CD4-positive, alpha-beta T cell treated with Interferon gamma for 1 hour (primary cell): ENCODE data around the gene CNIH2.
"Not testable (repeated sequence)": the region's sequence is repeated elsewhere in the genome, so short reads cannot be mapped to it uniquely, and the experiment has no call there.

ENCODE experiments used
- DNase-seq: peaks from one replicate; pipeline ENCODE4 v3.0.0-alpha.2; 2020

The CNIH2 gene

DNA sequence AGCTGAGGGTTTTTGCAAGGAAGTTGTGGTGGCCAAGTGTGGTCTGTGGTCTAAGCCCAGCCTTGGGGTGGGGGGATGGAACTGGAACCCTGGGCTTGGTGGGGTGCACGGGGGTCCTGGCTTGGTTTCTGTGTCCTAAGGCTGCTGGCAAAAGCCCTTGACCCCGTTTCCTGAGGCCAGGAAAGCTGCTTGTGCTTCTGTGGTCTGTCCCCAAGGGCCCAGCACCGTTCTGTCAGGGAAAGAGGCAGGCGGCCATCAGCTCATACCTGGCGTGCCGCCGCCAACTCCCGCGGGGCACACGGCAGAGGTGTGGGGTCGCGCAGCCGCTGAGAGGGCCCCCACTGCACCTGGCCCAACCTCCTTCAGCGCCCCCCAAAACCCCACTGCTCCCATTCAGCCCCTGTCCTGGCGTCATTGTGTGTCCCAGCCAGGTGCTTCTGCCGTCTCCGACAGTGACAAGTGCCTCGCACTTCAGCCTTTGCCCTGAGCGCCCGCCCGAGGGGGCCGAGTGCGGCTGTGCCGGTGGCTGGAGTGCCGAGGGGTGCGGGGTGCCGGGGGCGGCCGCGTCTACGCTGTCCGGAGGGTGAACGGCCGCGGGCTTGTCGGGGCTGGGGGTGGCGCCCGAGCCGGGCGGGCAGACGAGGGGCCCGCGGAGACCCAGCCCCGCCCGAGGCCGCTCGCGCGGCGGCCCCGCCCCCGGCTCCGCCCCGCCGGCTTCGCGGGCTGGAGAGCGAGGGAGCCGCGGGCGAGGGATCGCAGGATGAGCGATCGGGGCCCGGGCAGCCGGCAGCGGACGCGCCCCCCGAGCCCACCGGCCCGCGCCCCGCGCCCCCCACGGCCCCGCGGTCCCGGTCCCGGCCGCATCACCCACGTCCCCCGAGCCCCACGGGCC lies at the start of gene CNIH2:
Gene CNIH2, plus strand, starts transcription at position 705 of the 892 bp plus-strand sequence. CDS start 282 bp downstream, outside the sequence.
- DNase-seq = peak; percentile 35

DNA sequence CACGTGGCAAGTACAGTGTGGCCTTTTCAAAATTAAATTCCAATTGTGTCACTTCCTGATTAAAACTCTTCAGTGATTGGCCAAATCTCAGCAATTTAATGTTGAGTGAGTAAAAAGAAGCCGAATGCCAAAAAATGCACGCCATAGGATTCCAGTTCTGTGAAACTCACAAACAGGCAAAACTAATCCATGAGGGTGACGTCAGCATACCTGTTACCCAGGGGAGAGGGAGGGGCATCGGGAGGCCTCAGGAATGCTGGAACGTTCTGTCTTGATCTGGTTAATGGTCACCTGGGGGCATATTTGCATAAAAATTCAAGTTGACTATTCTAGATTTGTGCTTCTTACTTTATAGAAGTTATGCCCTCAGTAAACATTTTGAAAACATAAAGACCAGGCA lies 49.5 kb upstream of the CNIH2 start:
- no peak for DNase-seq

DNA sequence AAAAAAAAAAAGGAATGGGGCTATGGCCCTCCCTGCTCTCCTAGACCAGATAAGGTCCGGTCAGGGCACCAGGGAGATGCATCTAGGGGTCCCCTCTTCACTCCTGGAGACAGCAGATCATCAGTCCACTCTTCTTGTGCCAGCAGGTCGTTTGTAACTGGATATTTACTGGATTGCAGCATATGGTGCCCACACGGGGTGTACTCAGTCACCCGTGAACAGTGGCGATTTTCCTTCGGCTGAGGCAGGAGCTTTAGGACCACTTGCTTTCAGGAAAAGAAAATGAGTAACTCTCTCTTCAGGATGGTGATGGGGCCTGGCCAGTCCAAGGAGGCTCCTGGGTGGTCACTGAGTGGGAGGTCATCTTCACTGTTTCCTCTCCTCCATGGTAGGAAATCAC lies 47.8 kb upstream of the CNIH2 start:
- DNase-seq = no peak

DNA sequence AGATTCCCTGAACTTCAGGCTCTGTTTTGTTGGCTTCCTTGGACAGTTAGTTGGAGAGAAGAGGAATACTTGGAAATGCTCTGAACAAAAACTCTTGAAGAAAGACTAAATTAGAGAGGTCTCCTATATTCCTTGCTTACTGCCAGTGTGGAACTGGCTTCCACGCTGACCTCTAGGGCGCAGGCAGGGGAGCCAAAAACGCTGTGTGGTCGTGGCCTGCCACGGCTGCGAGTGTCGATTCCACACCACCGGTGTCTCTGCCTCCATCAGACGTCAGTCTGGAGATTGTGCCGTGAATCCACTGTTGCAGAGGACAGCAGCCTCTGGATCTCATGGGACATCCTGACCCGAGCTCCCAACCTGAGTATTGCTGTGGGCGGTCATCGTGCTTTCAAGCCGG lies 47.0 kb upstream of the CNIH2 start:
- DNase-seq = no peak

DNA sequence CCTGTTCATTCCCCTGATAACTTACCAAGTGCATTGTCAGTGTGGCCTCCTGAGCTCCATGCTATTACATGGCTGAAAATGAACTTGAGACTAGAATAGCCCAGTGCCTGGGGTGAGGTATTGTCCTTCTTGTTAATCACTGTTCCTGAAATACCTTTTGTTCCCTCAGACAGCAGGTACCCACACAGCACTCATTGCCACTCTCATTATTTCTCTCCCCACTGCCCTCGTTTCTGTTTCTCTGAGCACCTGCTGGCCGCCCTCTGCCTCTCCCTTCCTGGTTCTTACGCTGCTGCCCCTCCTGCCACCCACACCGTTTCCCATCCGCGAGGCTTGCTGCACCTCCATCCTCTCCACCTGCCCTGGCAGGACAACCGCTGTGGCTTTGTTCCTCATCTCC lies 46.4 kb upstream of the CNIH2 start:
- no peak for DNase-seq

DNA sequence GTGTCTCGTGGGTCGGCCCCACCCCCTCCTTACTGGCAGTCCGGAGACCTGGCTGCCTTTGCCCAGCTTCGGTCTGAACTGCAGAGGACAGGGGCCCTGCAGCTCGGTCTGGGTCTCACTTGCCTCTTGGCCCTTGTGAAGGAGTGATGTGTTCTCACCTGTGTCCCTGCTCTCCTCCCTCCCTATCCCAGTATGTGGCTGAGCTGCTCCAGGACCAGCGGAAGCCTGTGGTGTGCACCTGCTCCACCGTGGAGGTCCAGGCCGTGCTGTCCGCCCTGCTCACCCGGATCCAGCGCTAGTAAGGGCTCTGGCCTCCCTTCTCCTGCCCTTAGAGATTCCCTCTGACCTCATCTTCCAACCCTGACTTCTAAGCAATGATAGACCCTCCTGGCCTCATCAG lies 45.2 kb upstream of the CNIH2 start:
- no peak for DNase-seq

DNA sequence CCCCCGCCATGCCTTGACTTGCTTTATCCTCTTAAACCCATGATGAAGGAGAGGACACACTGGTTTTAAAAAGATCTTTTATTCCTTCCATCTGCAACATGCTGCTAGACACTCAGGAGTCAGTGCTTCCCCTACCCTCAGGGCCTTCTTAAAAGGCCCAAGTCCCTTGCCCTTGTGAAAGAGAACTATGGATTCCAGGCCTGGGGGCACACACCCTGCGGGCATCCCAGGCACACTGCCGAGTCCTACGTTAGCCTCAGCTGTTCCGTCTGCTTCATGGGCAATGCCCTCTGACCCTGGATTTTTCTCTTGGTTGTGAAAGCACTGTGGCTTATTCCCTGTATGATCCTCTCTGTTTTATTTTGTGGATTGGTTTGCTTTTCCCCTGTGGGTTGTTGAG lies 44.7 kb upstream of the CNIH2 start:
- no peak for DNase-seq

DNA sequence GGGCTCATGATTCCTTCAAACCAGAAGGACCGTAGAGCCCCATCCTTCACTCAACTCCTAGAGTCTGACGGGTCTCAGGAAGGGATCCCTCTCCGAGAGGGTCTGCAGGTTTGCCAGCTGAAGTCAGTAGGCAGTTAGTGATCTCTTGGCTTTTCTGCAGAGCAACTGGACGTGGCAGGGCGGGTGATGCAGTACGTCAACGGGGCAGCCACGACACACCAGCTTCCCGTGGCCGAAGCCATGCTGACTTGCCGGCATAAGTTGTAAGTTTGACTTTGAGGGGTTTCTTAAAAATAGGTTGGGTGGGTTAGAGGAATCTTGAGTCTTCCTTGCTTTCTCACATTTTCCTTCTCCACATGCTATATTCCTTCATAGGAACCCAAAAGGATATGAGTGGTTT lies 42.8 kb upstream of the CNIH2 start:
- DNase-seq = no peak

DNA sequence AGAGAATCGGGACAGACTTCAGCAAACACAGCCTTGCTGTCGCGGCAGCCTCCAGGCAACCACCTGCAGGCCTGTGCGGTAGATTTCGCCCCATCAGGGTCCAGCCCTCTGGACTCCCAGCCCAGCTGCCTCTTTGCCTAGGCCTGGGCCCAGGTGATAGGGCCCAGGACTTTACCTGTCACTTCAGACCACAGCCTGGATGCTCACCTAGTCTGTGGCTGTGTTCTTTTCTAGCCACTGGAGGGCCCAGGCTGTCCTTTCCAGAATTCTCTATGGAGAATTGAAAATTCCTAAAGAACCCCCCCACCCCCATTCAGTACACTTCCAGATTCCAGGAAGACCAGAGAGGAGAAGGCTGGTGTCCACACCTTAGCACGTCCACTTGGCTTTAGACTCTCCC lies 40.1 kb upstream of the CNIH2 start:
- no peak for DNase-seq

DNA sequence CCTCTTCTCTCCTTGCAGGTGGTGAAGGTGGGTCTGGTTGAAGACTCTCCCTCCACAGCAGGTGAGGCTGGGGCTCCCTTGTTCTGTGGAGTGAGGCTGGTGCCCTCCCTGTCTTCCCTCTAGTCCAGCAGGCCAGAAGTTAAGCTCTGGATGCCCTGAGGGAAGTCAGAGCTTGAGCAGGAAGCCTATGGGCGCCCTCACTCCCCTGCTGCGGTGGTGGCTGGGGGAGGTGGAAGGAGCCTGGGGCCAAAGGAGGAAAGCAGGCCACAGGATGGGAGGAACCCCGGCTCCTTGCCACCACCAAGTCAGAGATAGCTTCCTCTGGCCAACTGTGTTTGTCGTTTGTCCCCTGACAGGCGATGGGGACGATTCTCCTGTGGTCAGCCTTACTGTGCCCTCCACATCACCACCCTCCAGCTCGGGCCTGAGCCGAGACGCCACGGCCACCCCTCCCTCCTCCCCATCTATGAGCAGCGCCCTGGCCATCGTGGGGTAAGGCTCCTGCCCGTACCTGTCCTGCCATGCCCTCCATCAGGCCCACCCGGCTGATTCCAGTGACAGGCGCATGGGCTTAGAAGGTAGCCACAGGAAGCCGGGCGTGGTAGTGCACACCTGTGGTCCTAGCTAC lies 39.1 kb upstream of the CNIH2 start:
- no peak for DNase-seq

DNA sequence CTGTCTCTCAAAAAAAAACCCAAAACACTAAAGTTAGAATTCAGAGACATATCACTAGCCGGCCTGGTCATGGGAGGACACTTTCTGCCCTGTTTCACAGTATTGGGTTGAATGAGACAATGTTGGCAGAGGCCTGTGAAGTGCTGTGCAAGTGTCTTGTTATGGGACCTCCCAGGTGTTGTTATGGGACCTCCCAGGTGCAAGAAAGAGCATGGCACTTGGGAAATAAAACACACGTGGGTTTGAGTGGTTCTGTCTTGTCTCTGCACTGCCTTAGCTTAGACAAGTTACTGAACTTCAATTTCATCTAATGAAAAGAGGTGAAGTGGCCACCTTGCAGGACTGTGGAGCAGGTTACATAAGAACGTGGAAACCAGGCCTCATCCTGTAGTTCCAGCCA lies 38.5 kb upstream of the CNIH2 start:
- no peak for DNase-seq

DNA sequence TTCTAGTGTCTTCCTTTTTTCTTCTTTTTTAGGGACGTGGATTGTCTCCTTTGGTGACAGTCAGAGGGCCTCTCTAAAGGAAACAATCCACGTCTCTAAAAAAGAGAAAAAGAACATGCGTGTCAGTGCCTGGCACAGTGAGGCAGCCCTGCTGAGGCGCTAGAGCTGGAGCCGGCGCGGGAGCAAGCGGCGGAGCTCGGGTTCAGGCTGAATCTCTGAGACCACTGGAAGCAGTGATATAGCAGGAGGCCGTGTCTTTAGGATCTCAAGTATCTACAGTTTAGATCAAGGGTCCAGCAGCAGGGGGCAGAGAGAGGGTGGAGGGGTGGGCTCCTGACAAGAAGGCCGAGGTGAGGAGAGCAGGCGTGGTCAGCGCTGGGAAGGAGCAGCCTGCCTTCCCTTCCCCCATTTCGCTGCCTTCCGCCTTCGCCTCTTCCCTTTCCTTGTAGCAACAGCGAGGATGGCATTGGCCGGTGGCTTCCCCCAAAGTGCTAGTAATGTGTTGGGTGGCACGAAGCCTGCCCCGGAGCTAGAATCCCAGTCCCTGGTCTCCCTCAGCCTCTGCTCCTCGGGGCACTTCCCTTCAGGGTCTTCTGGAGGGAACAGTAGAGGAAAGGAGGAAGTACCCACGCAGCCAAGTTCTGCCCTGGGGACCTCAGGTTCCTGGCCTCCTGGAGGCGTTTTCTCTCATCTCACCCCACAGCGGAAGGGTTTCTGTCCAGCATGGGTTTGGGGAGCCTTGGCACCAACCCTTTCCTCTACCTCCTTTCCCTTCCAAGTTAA lies 37.8 kb upstream of the CNIH2 start:
- no peak for DNase-seq

DNA sequence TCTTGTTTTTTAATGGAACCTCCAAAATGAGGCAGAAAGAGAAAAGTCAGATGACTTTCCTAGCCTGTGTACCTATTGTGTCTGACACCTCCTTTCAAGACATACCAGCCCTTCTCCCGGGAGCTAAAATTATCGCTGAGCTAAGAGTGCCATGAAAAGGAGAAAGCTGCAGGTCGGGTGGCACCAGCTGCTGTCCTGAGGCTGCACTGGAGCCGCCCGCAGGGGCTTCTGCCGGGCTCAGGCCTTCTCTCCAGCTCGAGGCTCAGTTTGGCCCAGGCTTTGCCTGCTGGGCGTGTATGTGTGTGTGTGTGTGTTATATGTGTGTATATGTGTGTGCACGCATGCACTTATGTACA lies 37.2 kb upstream of the CNIH2 start:
- no peak for DNase-seq

DNA sequence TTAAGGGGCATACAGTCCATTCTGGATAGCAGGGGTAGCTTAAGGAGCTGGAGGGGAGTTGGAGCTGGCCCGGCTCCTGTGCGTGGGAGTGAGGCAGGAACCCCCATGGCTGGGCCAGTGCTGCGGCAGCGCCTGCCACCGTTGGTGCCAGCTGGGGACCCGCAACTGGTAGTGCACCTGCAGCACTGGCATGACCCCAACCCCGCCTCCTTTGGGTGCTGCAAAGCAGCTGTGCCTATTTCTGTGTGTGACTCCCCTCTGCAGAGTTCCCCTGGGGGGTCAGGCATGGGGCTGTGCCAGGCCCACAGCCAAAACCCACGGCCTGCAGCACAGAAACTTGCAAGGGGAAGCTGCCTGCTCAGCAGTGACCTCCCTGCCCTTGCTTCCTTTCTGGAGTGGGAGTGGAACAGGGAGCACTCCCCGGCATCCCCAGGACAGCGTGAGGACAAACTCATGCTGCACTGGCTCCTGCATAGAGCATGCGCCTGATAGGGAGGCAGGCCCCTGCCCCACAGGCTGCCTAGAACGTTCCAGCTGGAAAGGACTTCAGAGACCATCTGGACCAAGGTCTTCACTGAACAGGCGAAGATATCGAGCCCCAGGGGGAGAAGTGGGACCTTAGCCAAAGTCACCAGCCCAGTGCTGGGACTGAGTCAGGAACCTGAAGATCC lies 35.7 kb upstream of the CNIH2 start:
- no peak for DNase-seq

DNA sequence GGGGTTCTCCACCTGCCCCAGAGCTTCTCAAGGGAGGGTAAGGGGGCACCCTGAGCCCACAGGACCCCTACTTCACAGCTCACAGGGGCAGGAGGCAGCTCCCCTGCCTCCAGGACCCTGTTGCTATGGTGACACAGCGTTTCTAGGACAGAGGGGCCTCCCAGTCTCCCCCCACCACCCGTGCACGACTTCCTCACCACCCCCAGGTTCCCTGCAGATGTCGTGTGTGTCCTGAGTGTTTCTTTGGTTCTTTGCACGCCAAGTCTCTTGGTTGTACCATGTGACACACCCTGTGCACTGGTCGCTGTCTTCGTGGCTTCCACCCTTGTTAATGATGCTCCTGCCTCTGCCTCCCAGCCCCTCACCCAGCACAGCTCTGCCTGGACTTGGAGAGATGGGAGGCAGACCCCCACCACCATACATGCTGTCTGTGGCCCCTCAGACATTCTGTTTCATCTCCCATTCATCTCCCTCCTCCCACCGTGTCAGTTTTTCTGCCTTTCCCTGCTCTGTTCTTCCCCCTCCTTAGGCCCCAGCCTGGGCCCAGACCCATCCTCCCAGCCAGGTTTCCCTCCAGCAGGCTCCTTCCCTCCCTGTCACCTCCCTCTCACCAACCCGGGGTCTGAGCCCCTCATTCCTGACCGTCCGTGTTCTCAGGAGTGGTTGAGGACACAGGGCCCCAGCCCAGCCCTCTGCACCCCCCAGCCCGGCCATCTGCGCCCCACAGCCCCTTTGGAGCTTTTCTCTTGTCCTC lies 34.0 kb upstream of the CNIH2 start:
- no peak for DNase-seq

DNA sequence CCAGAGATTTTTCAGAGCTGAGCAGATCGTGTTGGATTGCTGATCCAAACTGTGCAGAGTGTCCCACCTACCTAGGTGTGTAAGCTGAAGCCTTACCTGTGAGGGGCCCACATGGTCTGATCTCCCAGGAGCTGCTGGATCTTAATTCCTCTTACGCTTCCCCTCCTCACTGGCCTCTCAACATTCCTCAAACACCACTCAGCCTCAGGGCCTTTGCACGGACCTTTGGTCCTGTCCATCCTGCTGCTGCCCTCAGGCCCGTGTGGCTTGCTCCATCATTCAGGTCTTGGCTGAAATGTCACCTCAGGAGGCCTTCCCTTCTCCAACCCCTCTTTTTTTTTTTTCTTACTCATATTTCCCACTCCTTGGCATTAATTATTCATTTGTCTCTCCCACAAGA lies 30.7 kb upstream of the CNIH2 start:
- no peak for DNase-seq

DNA sequence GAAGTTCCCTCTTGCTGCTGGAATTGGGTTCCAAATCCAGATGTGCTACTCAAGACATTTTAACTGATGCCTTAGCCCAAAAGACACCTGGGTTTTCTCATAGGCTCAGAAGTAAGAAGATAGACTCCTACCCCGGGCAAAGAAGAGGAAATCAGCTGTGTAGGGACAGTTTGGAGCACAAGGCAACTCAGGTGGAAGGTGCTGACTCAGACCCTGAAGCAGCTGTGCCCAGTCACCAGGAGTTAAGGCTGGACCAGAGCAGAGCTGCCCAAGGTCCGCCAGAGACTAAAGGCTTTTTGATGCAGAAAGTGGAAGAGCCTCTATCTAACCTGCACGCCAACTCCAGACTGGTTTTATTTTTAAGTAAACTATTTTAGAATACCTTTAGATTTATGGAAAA lies 30.2 kb upstream of the CNIH2 start:
- no peak for DNase-seq

DNA sequence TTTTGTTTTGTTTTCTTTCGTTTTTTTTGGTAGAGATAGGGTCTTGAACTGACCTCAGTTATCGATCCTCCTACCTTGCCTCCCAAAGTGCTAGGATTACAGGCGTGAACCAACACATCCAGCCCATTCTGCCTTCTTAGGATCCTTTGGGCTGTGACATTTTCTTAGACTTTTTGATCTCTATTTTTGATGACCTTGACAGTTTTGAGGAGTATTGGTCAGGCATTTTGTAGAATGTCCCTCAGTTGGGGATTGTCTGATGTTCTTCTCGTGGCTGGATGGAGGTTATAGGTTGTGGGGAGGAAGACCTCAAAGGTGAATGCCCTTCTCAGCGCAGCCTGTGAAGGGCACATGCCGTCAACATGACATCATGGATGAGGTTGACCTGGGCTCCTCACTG lies 29.1 kb upstream of the CNIH2 start:
- DNase-seq = no peak

DNA sequence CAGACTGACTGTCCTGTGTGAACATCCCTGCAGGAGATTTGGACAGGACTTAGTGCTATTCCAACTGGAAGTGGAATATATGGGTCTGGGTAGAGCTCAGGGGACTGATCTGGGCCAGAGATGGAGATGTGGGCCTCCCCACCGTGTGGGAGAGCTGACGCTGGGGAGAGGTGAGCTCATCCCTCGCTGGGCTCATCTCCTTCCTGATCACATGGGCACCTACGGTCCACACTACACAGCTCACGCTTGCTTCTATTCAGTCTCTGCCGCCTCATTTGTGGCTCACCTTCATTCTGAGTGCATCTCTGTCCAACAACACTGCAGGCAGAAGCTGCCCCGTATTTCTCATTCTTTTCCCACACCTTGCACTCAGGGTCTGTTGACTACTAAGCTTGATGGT lies 26.2 kb upstream of the CNIH2 start:
- no peak for DNase-seq

DNA sequence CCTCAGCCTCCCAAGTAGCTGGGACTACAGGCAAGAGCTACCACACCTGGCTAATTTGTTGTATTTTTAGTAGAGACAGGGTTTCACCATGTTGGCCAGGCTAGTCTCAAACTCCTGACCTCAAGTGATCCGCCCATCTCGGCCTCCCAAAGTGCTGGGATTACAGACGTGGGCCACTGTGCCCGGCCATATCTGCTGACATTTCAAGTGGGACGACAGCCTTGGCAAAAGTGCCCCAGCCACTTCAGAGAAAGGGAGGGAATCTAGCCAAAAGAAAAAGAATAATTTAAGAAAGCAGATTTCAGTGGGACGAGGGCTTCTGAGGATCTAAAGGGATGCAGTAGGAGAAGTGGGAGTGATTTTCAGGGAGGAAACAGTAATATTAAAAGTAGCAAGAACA lies 24.9 kb upstream of the CNIH2 start:
- not testable (repeated sequence) for DNase-seq

DNA sequence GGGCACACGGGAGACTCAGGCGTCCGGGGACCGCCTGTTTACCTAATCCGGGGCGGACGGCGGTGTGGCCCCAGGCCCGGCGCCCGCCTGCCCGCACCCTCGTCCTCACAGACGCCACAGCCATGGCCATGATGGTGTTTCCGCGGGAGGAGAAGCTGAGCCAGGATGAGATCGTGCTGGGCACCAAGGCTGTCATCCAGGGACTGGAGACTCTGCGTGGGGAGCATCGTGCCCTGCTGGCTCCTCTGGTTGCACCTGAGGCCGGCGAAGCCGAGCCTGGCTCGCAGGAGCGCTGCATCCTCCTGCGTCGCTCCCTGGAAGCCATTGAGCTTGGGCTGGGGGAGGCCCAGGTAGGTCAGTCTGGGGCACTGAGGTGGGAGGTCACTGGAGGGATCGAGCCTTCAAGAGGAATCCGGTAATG lies 19.5 kb upstream of the CNIH2 start:
- DNase-seq = no peak

DNA sequence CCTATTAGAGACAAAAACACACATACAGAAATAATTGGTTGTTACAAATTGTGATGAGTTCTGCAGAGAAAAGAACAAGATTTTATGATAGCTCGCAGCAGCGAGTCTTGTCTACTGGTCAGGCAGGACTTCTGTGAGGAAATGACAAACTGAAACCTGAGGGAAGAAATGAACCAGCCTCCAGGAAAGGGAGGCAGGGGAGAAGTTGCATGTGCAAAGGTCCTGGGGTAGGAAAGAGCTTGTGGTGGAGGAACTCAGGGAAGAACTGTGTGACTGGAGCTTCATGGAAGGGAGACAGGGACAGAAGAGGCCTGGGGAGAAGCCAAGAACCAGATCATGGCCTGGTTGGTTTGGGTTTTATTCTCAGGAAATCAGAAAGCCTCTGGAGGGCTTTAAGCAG lies 18.8 kb upstream of the CNIH2 start:
- DNase-seq = no peak

DNA sequence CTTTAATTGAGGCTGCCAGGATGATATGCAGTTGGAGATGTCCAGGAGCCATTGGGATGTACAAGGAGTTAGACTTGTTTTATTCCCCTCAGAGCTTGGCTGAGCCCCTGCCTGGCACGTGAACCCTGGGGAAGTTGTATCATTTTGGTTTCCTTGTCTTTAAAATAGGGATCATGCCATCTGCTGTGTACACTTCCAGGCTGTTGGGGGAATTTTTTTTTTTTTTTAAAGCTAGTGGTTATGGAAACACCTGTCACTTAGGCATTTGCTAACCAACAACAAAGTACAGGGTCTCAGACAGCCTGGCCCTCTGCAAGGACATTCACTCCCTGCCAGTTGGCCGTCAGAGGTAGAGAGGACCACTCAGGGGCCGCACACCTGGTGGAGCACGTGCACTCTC lies 18.0 kb upstream of the CNIH2 start:
- DNase-seq = no peak
